ENCODE results near the gene CACNA1H.

DNA sequence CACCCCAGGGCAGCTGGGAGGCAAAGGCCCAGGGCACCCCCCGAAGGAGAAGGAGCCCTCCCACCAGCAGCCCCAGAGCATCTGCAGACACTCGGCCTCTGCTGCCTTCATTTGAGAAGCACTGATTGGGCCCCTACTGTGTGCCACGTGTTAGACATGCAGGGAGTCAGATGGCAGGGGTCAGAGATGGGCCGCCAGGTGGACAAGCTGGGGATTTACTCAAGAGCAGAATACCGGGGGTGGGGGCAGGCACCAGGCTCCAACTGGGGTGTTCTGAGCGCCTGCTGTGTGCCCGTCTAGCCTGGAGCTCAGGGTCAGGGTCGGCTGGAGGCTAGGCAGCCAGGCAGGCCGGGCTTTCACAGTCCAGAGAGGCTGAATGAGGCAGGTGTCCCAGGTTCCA is 53.4 kb downstream of the CACNA1H start:
- TF ChIP-seq EZH2 (IDR thresholded peaks at IDR 0.05; ENCODE audit: borderline replicate concordance, low read depth, low read length, poor library complexity, severe bottlenecking): no peak
- TF ChIP-seq, protein P1, sequence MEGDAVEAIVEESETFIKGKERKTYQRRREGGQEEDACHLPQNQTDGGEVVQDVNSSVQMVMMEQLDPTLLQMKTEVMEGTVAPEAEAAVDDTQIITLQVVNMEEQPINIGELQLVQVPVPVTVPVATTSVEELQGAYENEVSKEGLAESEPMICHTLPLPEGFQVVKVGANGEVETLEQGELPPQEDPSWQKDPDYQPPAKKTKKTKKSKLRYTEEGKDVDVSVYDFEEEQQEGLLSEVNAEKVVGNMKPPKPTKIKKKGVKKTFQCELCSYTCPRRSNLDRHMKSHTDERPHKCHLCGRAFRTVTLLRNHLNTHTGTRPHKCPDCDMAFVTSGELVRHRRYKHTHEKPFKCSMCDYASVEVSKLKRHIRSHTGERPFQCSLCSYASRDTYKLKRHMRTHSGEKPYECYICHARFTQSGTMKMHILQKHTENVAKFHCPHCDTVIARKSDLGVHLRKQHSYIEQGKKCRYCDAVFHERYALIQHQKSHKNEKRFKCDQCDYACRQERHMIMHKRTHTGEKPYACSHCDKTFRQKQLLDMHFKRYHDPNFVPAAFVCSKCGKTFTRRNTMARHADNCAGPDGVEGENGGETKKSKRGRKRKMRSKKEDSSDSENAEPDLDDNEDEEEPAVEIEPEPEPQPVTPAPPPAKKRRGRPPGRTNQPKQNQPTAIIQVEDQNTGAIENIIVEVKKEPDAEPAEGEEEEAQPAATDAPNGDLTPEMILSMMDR (conservative IDR thresholded peaks at IDR 0.05; ENCODE audit: low read depth, low read length): no peak

Measured in A673 (cell line).